ENCODE data around the gene SLC43A1.

DNA sequence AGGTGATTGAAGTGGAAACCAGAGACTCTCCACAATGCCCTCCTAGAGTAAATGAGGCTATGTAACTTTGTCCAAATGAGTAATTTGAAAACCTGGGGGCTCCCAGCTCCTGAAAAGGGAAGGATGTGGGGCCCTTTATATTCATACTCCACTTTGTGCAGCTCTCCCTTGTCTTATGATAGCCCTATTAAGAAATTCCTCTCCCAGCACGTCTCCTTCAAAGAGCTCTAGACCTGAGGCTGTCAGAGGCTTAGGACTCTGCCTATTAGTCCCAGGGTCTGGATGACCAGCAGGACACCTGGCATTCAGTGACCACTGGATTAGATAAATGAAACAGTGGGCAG is 2.1 kb downstream of the SLC43A1 start:
- TF ChIP-seq RARB (CRISPR knock-in tag; IDR thresholded peaks at IDR 0.05) (no peak), ZNF8 (CRISPR knock-in tag; IDR thresholded peaks at IDR 0.05) (no peak), ZNF565 (CRISPR knock-in tag; conservative IDR thresholded peaks at IDR 0.05; ENCODE audit: low read depth) (no peak), ISL1 (CRISPR knock-in tag; IDR thresholded peaks at IDR 0.05) (no peak)
- TF ChIP-seq, protein P1, sequence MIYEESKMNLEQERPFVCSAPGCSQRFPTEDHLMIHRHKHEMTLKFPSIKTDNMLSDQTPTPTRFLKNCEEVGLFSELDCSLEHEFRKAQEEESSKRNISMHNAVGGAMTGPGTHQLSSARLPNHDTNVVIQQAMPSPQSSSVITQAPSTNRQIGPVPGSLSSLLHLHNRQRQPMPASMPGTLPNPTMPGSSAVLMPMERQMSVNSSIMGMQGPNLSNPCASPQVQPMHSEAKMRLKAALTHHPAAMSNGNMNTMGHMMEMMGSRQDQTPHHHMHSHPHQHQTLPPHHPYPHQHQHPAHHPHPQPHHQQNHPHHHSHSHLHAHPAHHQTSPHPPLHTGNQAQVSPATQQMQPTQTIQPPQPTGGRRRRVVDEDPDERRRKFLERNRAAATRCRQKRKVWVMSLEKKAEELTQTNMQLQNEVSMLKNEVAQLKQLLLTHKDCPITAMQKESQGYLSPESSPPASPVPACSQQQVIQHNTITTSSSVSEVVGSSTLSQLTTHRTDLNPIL (CRISPR knock-in tag; IDR thresholded peaks at IDR 0.05; ENCODE audit: low read depth): no peak
